IMR-90 (cell line): ENCODE data around the gene MSS51. TPM values are rescaled to one million over a fixed set of nuclear protein-coding genes. Genes with fewer than 3 reads are reported as not detected.

Source experiments
- ATAC-seq: fragments of 200-7000 bp; cut with Tn5 transposase; 2 replicates; pipeline ENCODE4 v1.9.1; 2020; ENCODE audit warnings: low read depth, mild to moderate bottlenecking, moderate library complexity
- BruUV-seq: library from RNA; stranded (reverse); fragments of 400-500 nt; replicated peaks from 2 replicates; lab custom pipeline; 2021; lab: Mats Ljungman, UMichigan
- CTCF ChIA-PET: fragments of 300-600 bp; formaldehyde crosslinking; extraction: SDS; loops from one replicate; lab custom pipeline; 2021; ENCODE audit warnings: antibody characterized with exemption; lab: Yijun Ruan, JAX
- POLR2A ChIA-PET: fragments of 300-600 bp; sonication (Branson Sonifier 250); formaldehyde crosslinking; loops from one replicate; lab custom pipeline; 2022; ENCODE audit warnings: antibody characterized with exemption; ENCODE audit not compliant: unreplicated experiment; lab: Charles Lee
- DNase-seq: peaks from one replicate; pipeline ENCODE4 v3.0.0; 2013
- H2AFZ ChIP-seq: replicated peaks from 2 replicates; pipeline ENCODE3; 2013; ENCODE audit warnings: low read length, mild to moderate bottlenecking; ENCODE audit not compliant: poor library complexity
- H2AK5ac ChIP-seq: 2 replicates; pipeline ENCODE4 v1.6.1; 2013; ENCODE audit warnings: low read depth, low read length, inconsistent platforms
- H2AK9ac ChIP-seq: replicated peaks from 2 replicates; pipeline ENCODE3; 2013; ENCODE audit warnings: mild to moderate bottlenecking, low read depth, low read length, moderate library complexity; ENCODE audit not compliant: poor library complexity
- H2BK120ac ChIP-seq: 2 replicates; pipeline ENCODE4 v1.6.1; 2013; ENCODE audit warnings: low read depth, low read length, inconsistent platforms
- H2BK15ac ChIP-seq: 3 replicates; pipeline ENCODE4 v1.6.1; 2013; ENCODE audit warnings: low read depth, low read length, inconsistent platforms
- H2BK20ac ChIP-seq: 2 replicates; pipeline ENCODE4 v1.6.1; 2013; ENCODE audit warnings: low read depth, mild to moderate bottlenecking, inconsistent platforms, low read length, moderate library complexity
- H2BK5ac ChIP-seq: 2 replicates; pipeline ENCODE4 v1.6.1; 2013; ENCODE audit warnings: mild to moderate bottlenecking, low read depth, low read length, inconsistent platforms; ENCODE audit not compliant: poor library complexity, severe bottlenecking
- H3K14ac ChIP-seq: replicated peaks from 2 replicates; pipeline ENCODE4 v1.6.1; 2013; ENCODE audit warnings: low read depth, low read length, inconsistent platforms
- H3K18ac ChIP-seq: 2 replicates; pipeline ENCODE4 v1.6.1; 2013; ENCODE audit warnings: low read depth, low read length, control low read depth
- H3K23ac ChIP-seq: 2 replicates; pipeline ENCODE4 v1.6.1; 2013; ENCODE audit warnings: low read depth, low read length, inconsistent platforms
- H3K27ac ChIP-seq: 2 replicates; pipeline ENCODE4 v1.5.1; 2013; ENCODE audit warnings: mild to moderate bottlenecking, control low read depth, low read length; ENCODE audit not compliant: insufficient read depth
- H3K27me3 ChIP-seq: 2 replicates; pipeline ENCODE4 v1.6.1; 2013; ENCODE audit warnings: low read length; ENCODE audit not compliant: control insufficient read depth, insufficient read depth
- H3K36me3 ChIP-seq: 2 replicates; pipeline ENCODE4 v1.6.1; 2013; ENCODE audit warnings: low read length, mixed read lengths; ENCODE audit not compliant: control insufficient read depth, insufficient read depth
- H3K4ac ChIP-seq: 2 replicates; pipeline ENCODE4 v1.6.1; 2013; ENCODE audit warnings: low read depth, low read length, inconsistent platforms
- H3K4me1 ChIP-seq: 2 replicates; pipeline ENCODE4 v1.6.1; 2013; ENCODE audit warnings: low read length, mixed read lengths; ENCODE audit not compliant: control insufficient read depth, insufficient read depth
- H3K4me2 ChIP-seq: 2 replicates; pipeline ENCODE4 v1.6.1; 2013; ENCODE audit warnings: low read depth, mild to moderate bottlenecking, control low read depth, low read length, moderate library complexity
- H3K4me3 ChIP-seq: 2 replicates; pipeline ENCODE4 v1.5.1; 2013; ENCODE audit warnings: low read depth, mild to moderate bottlenecking, control low read depth, low read length, moderate library complexity; ENCODE audit not compliant: insufficient read depth
- H3K56ac ChIP-seq: 2 replicates; pipeline ENCODE4 v1.6.1; 2013; ENCODE audit warnings: low read length, inconsistent platforms; ENCODE audit not compliant: insufficient read depth; ENCODE audit errors: extremely low read depth
- H3K79me1 ChIP-seq, 2 experiments: 2 replicates each; pipeline ENCODE4 v1.6.1; 2013; ENCODE audit warnings: low read length in 2 of 2, inconsistent platforms in 1 of 2, low read depth in 1 of 2
- H3K9ac ChIP-seq: 2 replicates; pipeline ENCODE4 v1.6.1; 2013; ENCODE audit warnings: low read depth, low read length, control low read depth
- H3K9me1 ChIP-seq: 2 replicates; pipeline ENCODE4 v1.6.1; 2013; ENCODE audit warnings: low read length, inconsistent platforms; ENCODE audit not compliant: insufficient read depth
- H3K9me3 ChIP-seq: 2 replicates; pipeline ENCODE4 v1.6.1; 2013; ENCODE audit warnings: low read length; ENCODE audit not compliant: control insufficient read depth, insufficient read depth
- H4K20me1 ChIP-seq: 2 replicates; pipeline ENCODE4 v1.6.1; 2013; ENCODE audit warnings: low read length, inconsistent platforms; ENCODE audit not compliant: insufficient read depth
- H4K5ac ChIP-seq: 2 replicates; pipeline ENCODE4 v1.6.1; 2013; ENCODE audit warnings: mild to moderate bottlenecking, low read depth, low read length, control low read depth
- H4K8ac ChIP-seq, 2 experiments: 2 replicates each; pipeline ENCODE4 v1.6.1; 2013; ENCODE audit warnings: low read depth in 2 of 2, low read length in 2 of 2, control low read depth in 1 of 2, inconsistent platforms in 1 of 2
- H4K91ac ChIP-seq: 2 replicates; pipeline ENCODE4 v1.6.1; 2013; ENCODE audit warnings: low read depth, low read length, inconsistent platforms; ENCODE audit not compliant: insufficient read depth
- CEBPB ChIP-seq: IDR thresholded peaks from 2 replicates; pipeline ENCODE4 v1.6.1; 2012; ENCODE audit warnings: low read depth, low read length, improper control_type of control experiment
- POLR2A ChIP-seq: IDR thresholded peaks from 2 replicates; pipeline ENCODE4 v1.6.1; 2012; ENCODE audit warnings: mild to moderate bottlenecking, low read depth, low read length
- WGBS, 2 experiments: methylation state at CpG; one replicate each; pipeline versions ENCODE4 v1.1.5 to v1.1.7; 2013; ENCODE audit warnings: missing lambda C conversion rate in 2 of 2; ENCODE audit not compliant: insufficient read length in 1 of 2; ENCODE audit errors: extremely low coverage in 2 of 2; 5-methylcytosine and 5-hydroxymethylcytosine counted together
- dilution Hi-C: fragments of 300-500 bp; cut with HindIII; formaldehyde crosslinking; loops from one replicate; pipeline ENCODE4 v1.14.3; 2018; ENCODE audit warnings: low sequenced_read_pairs; ENCODE audit not compliant: unreplicated experiment
- in situ Hi-C: fragments of 300-500 bp; cut with MboI; formaldehyde crosslinking; loops from 3 replicates; pipeline ENCODE4 v1.14.3; 2019; ENCODE audit warnings: low sequenced_read_pairs, inconsistent platforms, mixed read lengths
- intact Hi-C: fragments of 100-400 bp; cut with micrococcal nuclease; formaldehyde crosslinking; loops from 2 replicates; pipeline ENCODE4 v1.10.0; 2022
- polyA plus RNA-seq, 3 experiments: library from polyadenylated mRNA; depleted of rRNA; stranded (reverse); fragments of >200 nt; gene quantifications; 2 replicates each; pipeline ENCODE4 v1.2.3, GENCODE V29; 2012; ENCODE audit warnings: low replicate concordance in 1 of 3
- total RNA-seq: library from RNA; depleted of rRNA; stranded (reverse); fragments of >200 nt; gene quantifications from 2 replicates; pipeline ENCODE4 v1.2.3, GENCODE V29; 2012

MSS51 gene
- total and polyA plus RNA-seq, 2 of the 4 experiments (the other 2 are of a cell fraction): 1.1 to 1.8 TPM

DNA sequence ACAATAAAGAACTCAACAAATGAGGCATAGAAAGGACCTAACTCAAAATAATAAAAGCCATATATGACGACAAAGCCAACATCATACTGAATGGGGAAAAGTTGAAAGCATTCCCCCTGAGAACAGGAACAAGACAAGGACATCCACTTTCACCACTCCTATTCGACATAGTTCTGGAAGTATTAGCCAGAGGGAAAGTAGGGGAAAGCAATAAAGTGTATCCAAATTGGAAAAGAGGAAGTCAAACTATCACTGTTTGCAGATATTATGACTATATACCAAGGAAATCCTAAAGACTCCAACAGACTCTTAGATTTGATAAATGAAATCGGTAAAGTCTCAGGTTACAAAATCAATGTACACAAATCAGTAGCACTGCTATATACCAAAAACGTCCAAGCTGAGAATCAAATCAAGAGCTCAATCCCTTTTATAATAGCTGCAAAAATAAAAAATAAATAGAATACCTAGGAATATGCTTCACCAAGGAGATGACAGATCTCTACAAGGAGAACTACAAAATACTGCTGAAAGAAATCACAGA, 24.3 kb downstream of the MSS51 start:
- Histone ChIP-seq H2BK5ac (no peak overlapping the region), H2AFZ (no peak overlapping the region), H3K79me1 (peaks cover 27 to 58% of the 10 kb centered on the region in 2 experiments), H3K36me3 (no peaks in the 10 kb centered on the region; the same call in 1 of the 2 replicates), H3K4me3 (no peak overlapping the region), H3K27me3 (no peaks in the 10 kb centered on the region), H3K23ac (no peak overlapping the region), H3K9me1 (peaks cover 6% of the 10 kb centered on the region), H3K4me1 (no peaks in the 10 kb centered on the region), H2BK20ac (no peak overlapping the region), H3K27ac (no peak overlapping the region), H2BK15ac (no peak overlapping the region), H2AK9ac (no peak overlapping the region), H3K14ac (no peak overlapping the region), H3K9ac (no peak overlapping the region), H4K91ac (no peak overlapping the region), H4K8ac (no peak overlapping the region), H4K5ac (no peak overlapping the region), H3K9me3 (no peaks in the 10 kb centered on the region), H2AK5ac (no peak overlapping the region), H3K4ac (no peak overlapping the region), H2BK120ac (no peak overlapping the region), H3K56ac (no peak overlapping the region), H3K18ac (no peak overlapping the region), H4K20me1 (peaks cover 36% of the 10 kb centered on the region), H3K4me2 (no peak overlapping the region)
- TF ChIP-seq CEBPB: no peak
- no peak for TF ChIP-seq POLR2A
- intact Hi-C loops: no loop called here
- WGBS, 2 experiments: no CpG with 5 or more reads among the region's 4 CpGs
- ATAC-seq (no peak), DNase-seq (no peak)
- BruUV-seq: no TSS peak
- CTCF ChIA-PET: no interaction called here
- dilution Hi-C loops: no loop called here
- POLR2A ChIA-PET: interaction anchor here (0.5 kb wide), 1 partner anchor 48 kb away, joined by 3 read pairs; no protein-coding TSS in a partner anchor
- in situ Hi-C loops: no loop called here
